A172 (cell line): ENCODE data around the gene STARD9. TPM values are rescaled to one million over a fixed set of nuclear protein-coding genes. Genes with fewer than 3 reads are reported as not detected.

Source experiments
- DNase-seq: peaks from one replicate; pipeline ENCODE4 v3.0.0-alpha.2; 2015; ENCODE audit warnings: low spot score
- total RNA-seq: library from RNA; depleted of rRNA; stranded (reverse); fragments of >200 nt; shearing (Covaris generic); gene quantifications from 2 replicates; pipeline ENCODE4 v1.2.3, GENCODE V29; 2014

The STARD9 gene
- total RNA-seq, 1 experiment from 2014 or later, result 1.4 TPM

DNA sequence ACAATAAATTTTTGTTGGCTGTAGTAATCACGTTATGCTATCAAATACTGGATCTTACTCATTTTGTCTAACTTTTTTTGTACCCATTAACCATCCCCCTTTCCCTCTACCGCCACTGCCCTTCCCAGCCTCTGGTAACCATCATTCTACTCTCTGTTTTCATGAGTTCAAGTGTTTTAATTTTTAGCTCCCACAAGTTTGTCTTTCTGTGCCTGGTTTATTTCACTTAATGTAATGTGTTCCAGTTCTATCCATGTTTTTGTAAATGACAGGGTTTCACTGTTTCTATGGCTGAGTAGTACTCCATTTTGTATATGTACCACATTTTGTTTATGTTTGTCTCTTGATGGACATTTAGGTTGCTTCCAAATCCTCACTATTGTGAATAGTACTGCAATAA lies 52.1 kb downstream of the STARD9 start:
- no peak for DNase-seq

DNA sequence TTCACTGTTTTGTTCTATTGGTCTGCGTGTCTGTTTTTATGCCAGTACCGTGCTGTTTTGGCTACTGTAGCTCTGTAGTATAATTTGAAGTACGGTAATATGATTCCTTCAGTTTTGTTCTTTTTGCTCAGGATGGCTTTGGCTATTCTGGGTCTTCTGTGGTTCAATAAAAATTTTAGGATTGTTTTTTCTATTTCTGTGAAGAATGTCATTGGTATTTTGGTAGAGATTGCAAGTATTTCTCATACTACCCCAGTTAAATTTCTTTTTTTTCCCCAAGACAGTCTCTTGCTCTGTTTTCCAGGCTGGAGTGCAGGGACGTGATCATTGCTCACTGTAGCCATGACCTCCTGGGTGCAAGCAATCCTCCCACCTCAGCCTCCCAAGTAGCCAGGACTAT lies 53.4 kb downstream of the STARD9 start:
- no peak for DNase-seq

DNA sequence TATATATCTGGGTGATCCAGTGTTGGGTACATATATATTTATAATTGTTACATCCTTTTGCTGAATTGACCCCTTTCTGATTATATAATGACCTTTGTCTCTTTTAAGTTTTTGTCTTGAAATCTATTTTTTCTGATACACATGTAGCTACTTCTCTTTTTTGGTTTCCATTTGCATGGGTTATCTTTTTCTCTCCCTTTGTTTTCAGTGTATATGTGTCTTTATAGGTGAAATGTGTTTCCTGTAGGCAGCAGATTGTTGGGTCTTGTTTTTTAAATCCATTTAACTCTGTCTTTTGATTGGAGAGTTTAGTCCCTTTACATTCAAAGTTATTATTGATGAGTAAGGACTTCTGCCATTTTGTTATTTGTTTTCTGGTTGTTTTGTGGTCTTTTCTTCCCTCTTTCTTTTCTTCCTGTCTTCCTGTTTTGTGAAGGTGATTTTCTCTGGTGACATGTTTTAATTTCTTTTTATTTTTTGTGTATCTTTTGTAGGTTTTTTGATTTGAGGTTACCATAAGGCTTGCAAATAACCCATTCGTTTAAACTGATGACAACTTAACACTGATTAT lies 56.8 kb downstream of the STARD9 start:
- no peak for DNase-seq

DNA sequence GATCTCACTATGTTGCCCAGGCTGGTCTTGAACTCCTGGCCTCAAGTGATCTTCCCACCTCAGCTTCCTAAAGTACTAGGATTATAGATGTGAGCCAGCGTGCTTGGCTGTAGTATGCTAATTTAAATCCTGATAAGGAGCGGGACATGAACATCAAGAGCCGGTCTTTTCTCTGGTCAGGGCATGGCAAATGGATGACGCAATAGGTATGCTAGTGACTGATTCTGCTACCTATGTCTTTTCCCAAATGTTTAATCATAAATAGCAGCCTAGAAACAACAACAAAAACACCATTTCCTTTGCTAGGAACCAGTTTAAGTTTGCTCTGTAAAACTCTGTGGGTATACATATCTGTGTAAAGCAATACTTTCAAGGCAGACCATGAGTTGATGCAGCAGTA lies 64.7 kb downstream of the STARD9 start:
- no peak for DNase-seq

DNA sequence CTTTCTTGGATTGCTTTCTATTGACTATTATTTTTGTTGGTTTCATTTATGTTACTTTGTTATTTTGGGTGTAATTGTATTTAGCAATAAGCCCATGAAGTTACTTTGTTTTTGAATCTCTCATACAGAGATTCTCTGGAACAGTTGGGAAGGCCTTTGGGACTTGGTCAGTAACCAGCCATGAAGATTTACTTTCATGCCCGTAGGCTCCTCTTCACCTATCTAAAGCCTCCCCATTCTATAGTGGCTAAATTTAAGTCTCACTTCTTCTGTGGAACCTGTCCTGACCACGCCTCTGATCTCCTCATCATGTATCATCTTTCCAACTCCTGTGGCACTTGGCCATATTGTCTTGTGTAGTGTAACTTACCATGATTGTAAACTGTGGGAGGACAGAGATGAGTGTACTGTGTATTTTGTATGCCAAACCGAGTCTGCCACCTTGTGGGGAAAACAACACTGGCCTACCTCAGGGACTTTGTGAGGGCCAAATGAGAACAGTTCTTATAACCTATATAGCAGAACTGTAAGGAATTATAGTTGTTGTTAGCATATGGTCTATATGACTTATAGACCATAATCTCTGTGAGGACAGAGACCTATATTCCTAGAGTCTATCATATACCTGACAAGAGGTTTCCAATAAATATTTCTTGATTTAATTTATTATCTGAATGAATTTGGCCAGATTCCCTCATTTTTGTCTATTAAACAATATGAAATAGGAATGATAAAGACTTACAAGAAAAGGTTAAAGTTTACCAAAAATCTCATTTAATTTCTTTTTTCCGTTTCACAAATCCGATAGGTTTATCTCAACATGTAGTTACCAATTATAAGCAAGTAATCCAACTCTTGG lies 75.0 kb downstream of the STARD9 start:
- DNase-seq, result peak; percentile 76

DNA sequence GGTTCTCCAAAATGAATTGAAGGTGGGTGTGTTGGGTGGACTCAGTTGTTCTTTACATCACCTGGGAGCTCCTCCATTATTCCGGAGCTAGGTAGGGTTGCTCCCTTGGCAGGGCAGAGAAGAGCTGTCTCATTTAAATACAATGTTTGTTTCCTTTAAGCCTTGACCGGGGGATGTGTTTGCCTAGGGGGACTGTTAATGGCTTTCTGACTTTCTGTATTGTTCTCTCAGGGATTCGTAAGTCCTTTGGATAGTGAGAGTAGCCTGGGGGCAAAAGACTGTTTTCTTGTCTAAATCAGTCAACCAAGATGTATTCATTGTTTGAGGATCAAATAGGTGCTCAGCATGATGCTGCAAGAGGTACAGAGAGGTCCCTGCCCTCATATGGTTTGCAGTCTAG lies 90.4 kb downstream of the STARD9 start:
- no peak for DNase-seq

DNA sequence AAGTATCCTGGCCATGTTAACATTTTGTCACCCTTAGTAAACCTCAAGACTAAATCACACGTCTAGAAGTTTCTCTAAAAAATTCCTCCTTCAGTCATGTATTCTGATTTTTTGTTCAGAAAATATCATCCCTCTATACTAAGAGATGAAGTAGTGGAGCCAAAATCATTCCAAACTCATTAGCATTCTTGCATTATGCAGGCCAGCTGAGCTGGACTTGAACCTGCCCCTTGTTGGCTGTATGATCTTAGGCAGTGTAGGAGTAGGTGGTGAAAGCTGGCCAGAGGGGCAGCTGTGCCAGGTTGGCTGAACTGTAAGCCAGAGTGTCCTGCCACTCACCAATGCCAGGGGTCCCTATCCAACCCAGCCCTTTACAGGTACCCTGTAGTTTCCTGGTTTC lies 92.4 kb downstream of the STARD9 start:
- DNase-seq, result no peak

DNA sequence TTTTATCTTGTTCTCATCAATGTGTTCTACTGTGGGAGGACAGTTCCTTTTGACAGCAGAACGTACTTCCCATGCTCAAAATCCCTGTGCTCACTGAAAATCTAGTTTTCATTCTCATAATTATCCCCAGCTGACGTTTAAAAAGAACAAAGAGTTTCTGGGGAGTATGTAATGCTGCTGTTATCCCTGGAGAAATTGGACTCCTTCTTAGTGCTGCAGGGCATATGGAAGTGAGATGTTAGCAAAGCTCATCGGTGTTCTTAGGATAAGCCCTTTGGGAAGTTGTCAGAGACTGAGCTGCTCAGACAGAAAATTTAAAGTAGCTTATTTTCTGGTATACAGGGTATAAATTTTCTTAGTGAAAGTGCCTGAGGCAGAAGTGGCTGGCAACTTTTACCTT lies 95.0 kb downstream of the STARD9 start:
- DNase-seq, result no peak

DNA sequence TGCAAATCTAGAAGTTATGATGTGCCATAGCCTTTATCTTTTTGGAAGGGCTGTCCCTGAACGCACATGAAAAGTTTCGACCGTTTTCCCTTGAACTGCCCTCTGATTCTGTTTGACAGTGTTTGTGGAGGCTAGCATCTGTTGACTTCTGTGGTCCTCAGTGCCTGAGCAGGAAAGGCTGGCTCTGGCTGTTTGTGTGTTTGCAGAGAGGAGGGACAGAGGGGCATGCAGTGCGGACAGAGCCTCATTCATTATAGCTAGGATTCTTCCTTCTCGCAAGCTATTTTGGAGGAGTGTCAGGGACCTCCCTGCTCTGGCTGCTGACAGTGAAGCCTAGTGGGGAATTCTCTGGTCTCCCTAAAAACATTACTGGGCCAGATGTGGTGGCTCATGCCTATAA lies 97.0 kb downstream of the STARD9 start:
- DNase-seq, result no peak

DNA sequence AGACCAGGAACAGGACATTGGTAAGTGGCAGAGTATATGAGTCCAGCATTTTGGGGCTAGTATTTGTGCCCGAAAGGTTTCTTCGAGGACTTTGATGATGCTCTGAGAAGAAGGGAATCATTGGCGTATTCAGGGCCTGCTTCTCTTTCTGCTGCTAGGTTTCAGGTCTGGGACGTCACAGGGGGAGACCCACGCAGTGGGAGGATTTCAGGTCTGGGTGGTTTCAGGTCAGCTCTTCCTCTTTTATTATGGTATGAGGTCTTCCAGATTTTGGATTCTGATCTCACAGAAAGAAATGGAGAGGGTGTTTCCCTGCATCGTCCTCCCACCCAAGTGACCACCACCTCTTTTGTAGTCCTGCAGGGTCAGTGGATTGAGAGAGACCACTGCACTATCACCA lies 99.1 kb downstream of the STARD9 start:
- no peak for DNase-seq

DNA sequence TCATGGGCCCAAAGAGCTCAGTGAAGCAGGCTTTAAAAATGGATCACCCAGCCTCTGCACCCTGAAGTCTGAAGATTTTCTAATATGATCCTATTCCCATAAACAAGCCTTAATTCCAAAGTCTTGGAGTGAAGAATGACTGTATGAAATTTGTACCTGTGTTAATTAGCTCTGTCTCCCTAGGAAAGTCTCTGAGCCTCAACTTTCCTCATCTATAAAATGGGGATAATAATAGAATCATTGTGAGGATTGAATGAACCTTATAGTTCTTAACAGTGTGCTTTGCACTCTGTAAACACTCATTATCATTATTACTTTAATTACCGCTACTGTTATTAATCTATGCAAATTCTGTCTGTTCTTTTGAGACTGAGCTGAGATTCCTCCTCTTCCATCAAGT lies 99.6 kb downstream of the STARD9 start:
- no peak for DNase-seq

DNA sequence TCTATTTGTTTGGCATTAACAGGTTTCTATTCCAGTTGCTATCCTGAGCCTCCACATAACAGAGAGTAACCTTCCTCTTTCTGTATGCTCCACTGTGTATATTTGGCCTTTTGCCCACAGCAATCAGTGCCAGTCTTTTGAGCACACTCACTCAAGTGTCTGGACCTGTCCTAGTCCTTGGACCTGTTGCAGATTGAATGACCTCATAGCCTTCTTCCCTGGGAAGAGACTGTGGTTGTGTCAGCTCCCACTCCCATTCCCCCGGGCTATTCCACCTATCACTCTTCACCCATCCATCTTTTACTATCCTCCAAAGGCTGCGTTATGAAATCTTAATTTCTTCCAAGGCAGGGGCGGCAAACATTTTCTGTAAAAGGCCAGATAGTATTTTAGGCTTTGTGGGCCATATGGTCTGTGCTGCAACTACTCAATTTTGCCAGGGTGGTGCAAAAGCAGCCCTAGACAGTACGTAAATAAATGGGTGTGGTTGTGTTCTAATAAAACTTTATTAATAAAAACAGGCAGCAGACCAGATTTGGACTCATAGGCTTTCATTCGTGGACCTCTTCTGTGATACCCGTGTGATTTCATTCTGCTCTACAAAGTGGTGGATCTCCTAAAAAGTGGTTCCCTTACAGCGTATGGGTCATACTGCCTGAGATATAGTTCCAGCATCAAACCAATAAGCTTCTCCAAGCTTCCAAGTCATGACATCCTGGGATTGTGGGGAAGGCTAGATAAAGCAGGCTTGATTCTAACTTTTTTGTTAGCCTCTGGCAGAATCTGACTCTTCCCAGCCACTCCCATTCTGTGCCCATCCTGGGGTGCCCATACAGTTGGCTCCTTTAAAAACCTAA lies 104.1 kb downstream of the STARD9 start:
- DNase-seq, result no peak

DNA sequence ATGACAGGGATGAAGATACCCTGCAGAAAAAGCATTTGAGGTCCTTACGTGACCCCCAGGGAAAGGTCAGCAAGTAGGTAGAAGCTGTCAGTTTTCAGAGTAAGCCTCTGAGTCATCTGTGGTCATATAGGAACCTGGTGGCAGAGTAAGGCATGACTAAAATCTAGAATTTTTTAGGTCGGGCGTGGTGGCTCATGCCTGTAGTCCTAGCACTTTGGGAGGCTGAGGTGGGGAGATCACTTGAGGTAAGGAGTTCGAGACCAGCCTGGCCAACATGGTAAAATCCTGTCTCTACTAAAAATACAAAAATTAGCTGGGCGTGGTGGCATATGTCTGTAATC lies 104.7 kb downstream of the STARD9 start:
- peak; percentile 55 for DNase-seq

DNA sequence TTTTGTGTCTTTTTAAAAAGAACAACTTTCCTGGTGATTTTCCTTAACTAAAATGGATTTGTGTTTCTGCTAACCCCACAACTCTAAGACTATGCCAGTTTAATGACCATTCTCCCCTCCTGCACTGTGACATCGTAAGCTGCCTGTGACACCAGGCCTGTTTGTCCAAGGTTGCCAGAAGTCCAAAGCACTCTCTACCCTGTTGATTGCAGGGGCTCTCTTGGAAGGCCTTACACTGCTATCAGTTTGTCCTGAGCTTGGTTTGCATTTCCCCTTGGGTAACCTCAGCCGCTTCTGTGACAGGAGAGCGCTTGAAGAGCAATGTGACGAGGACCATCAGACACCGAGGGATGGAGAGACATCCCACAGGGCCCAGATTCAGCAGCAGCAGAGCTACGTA lies 105.7 kb downstream of the STARD9 start:
- no peak for DNase-seq

DNA sequence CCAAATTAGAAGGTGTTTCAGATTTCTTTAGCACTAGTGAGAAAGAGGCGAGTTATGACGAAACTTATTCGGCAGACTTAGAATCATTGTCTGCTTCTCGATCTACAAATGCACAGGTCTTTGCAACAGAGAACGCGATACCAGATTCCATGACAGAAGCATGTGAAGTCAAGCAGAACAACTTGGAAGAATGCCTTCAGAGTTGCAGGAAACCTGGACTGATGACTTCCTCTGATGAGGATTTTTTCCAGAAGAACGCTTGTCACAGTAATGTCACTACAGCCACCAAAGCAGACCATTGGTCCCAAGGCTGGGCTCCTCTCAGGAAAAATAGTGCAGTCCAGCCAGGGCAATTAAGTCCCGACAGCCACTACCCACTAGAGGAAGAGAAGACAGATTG lies 110.9 kb downstream of the STARD9 start:
- DNase-seq, result no peak

DNA sequence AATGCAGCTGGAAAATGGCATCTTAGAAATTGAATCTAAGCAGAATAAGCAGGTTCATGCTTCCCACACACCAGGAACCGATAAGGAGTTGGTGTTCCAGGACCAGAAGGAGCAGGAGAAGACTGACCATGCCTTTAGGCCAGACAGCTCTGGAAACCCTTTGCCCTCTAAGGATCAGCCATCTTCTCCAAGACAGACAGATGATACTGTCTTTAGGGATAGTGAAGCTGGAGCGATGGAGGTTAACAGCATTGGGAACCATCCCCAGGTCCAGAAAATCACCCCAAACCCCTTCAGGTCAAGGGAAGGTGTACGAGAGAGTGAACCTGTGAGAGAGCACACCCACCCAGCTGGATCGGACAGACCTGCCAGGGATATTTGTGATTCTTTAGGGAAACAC lies 112.3 kb downstream of the STARD9 start:
- no peak for DNase-seq

DNA sequence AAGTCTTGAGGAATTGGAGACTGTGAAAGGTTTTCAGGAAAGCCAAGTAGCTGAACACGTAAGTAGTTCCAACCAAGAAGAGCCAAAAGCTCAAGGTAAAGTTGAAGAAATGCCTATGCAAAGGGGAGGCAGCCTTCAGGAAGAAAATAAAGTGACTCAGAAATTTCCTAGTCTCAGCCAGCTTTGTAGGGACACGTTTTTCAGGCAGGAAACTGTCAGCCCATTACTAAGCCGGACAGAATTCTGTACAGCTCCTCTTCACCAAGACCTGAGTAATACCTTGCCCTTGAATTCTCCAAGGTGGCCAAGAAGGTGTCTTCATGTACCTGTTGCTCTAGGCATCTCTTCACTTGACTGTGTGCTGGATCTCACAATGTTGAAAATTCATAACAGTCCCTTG lies 112.9 kb downstream of the STARD9 start:
- no peak for DNase-seq

DNA sequence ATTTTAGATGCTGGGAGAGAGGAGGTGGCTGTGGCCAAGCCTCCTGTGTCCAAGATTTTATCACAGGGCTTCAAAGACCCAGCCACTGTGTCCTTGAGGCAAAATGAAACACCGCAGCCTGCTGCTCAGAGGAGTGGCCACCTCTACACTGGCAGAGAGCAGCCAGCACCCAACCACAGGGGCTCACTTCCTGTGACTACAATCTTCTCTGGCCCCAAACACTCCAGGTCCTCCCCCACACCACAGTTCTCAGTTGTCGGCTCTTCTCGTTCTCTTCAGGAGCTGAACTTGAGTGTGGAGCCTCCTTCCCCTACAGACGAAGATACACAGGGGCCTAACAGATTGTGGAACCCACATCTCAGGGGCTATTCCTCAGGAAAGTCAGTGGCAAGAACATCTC lies 115.9 kb downstream of the STARD9 start:
- no peak for DNase-seq

DNA sequence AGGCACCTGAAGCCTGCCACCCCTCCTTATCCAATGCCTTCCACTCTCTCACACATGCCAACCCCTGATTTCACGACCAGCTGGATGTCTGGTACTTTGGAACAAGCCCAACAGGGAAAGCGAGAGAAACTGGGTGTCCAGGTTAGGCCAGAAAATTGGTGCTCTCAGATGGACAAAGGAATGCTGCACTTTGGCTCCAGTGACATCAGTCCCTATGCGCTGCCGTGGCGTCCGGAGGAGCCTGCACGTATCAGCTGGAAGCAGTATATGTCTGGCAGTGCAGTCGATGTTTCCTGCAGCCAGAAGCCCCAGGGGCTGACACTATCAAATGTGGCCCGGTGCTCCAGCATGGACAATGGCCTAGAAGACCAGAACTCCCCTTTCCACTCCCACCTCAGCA lies 116.4 kb downstream of the STARD9 start:
- DNase-seq, result no peak

DNA sequence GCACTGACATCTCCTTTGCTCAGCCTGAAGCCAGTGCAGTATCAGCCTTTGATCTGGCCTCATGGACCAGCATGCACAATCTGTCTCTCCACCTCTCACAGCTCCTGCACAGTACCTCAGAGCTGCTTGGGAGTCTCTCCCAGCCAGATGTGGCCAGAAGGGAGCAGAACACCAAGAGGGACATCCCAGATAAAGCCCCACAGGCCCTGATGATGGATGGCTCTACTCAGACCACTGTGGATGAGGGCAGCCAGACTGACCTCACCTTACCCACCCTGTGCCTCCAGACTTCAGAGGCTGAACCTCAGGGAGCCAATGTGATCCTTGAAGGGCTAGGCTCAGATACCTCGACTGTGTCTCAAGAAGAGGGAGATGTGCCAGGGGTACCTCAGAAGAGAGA lies 117.1 kb downstream of the STARD9 start:
- no peak for DNase-seq

DNA sequence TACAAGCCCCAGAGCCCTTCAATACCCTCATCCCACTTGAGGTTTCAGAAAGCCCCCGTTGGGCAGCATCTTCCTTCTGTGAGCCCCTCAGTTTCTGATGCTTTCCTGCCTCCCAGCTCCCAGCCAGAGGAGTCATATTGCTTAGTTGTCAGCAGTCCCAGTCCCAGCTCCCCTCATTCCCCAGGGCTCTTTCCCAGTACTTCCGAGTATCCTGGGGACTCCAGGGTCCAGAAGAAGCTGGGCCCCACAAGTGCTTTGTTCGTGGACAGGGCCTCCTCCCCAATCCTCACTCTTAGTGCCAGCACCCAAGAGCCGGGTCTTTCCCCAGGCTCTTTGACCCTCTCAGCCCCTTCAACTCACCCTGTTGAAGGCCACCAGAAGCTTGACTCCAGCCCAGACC lies 117.6 kb downstream of the STARD9 start:
- no peak for DNase-seq

DNA sequence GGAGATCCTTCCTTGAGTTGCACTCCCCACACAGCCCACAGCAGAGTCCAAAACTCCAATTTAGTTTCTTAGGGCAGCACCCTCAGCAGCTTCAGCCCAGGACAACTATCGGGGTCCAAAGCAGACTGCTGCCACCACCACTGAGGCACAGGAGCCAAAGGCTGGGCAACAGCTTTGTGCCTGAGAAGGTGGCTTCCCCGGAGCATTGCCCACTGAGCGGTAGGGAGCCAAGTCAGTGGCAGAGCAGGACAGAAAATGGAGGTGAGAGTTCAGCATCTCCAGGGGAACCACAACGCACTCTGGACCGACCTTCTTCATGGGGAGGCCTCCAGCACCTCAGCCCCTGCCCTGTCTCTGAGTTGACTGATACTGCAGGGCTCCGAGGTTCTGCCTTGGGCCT lies 118.1 kb downstream of the STARD9 start:
- DNase-seq, result no peak

DNA sequence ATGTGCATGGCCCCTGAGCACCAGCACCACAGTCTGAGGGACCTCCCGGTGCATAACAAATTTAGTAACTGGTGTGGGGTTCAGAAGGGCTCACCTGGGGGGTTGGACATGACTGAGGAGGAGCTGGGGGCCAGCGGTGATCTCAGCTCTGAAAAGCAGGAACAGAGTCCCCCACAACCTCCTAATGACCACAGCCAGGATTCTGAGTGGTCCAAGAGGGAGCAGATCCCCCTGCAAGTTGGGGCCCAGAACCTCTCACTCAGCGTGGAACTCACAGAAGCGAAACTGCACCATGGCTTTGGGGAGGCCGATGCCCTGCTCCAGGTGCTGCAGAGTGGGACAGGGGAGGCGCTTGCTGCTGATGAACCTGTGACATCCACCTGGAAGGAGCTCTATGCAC lies 118.5 kb downstream of the STARD9 start:
- no peak for DNase-seq
